Erythroblast (primary cell): ENCODE data around the gene SPOCK1.

ENCODE experiments used
- GATA1 ChIP-seq: IDR thresholded peaks from 2 replicates; pipeline ENCODE4 v1.6.1; 2011; ENCODE audit warnings: low read depth, mild to moderate bottlenecking, control low read depth, low read length, moderate library complexity
- POLR2A ChIP-seq: IDR thresholded peaks from 2 replicates; pipeline ENCODE4 v1.6.1; 2011; ENCODE audit warnings: mild to moderate bottlenecking, low read length

DNA sequence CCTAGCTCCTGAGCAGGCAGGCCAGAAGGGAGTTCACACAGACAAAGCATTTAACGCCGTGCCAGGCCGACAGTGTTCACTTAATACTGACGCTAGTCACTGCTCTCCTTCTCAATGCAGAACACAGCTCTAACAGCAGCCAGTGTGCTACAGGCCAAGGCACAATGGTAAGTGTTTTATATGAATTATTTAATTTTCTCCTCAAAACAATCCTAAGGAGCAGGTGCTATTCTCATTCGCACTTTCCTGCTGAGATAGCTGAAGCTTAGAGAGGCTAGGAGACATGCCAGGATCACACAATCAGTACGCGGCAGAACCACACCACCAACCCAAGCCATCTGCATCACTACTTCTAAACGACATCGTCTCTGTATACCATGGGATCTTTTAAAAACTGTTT is 170.7 kb downstream of the SPOCK1 start:
- no peak for TF ChIP-seq POLR2A
- TF ChIP-seq GATA1 = no peak
